ENCODE measurements around the gene SH3RF3.

DNA sequence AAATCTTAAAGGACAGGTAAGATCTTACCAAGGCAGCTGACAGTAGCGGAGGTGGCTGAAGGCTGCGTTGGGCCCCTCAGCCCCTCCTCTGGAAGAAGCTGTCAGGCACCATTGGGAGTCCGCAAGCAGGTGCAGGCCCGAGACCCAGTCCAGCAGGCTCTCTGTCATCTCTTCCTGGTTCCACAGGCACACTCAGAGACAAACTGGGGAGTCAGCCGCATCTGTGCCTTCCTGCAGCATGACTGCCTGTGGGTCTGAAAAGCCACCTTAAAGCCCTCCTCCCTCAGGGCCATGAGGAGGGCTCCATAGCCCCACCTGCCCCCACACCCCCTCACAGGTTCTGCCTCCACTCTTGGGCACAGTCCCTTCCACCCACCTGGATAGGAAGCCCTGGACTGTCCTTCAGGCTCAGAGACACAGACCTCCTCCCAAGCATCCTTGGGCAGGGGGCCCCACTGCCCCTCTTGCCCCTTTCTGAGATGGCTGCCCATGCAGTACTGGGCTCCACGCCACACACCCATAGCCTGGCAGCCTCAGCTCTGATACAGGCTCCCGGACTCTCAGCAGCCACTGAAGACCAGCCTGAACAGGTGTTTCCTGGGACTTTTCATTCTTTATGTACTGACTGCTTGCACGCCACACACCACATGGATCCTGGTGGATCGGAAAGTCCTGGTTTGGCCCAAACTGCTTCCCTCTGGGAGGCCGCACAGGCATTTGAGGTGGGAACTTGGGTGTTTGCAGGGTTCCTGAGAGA, 245.0 kb downstream of the SH3RF3 start:
- TF ChIP-seq, protein P1, sequence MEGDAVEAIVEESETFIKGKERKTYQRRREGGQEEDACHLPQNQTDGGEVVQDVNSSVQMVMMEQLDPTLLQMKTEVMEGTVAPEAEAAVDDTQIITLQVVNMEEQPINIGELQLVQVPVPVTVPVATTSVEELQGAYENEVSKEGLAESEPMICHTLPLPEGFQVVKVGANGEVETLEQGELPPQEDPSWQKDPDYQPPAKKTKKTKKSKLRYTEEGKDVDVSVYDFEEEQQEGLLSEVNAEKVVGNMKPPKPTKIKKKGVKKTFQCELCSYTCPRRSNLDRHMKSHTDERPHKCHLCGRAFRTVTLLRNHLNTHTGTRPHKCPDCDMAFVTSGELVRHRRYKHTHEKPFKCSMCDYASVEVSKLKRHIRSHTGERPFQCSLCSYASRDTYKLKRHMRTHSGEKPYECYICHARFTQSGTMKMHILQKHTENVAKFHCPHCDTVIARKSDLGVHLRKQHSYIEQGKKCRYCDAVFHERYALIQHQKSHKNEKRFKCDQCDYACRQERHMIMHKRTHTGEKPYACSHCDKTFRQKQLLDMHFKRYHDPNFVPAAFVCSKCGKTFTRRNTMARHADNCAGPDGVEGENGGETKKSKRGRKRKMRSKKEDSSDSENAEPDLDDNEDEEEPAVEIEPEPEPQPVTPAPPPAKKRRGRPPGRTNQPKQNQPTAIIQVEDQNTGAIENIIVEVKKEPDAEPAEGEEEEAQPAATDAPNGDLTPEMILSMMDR (IDR thresholded peaks at IDR 0.05 in 2 of 3, conservative IDR thresholded peaks at IDR 0.05 in 1 of 3; ENCODE audit: borderline replicate concordance in 1 of 3, insufficient read depth in 1 of 3, low read depth in 2 of 3, low read length in 2 of 3) = no peak
- no peak for TF ChIP-seq TCF7L2 (IDR thresholded peaks at IDR 0.05; ENCODE audit: borderline replicate concordance, extremely low read depth, insufficient read depth, insufficient read length)
- no peak for TF ChIP-seq SIN3A (IDR thresholded peaks at IDR 0.05; ENCODE audit: low read depth)
- no peak for TF ChIP-seq POLR2AphosphoS5 (IDR thresholded peaks at IDR 0.05; ENCODE audit: low read depth, low read length)
- TF ChIP-seq POLR2A (IDR thresholded peaks at IDR 0.05; ENCODE audit: borderline replicate concordance, extremely low read depth, insufficient read depth, insufficient read length) = no peak
- no peak for TF ChIP-seq EZH2 (IDR thresholded peaks at IDR 0.05)
- TF ChIP-seq, protein P2, sequence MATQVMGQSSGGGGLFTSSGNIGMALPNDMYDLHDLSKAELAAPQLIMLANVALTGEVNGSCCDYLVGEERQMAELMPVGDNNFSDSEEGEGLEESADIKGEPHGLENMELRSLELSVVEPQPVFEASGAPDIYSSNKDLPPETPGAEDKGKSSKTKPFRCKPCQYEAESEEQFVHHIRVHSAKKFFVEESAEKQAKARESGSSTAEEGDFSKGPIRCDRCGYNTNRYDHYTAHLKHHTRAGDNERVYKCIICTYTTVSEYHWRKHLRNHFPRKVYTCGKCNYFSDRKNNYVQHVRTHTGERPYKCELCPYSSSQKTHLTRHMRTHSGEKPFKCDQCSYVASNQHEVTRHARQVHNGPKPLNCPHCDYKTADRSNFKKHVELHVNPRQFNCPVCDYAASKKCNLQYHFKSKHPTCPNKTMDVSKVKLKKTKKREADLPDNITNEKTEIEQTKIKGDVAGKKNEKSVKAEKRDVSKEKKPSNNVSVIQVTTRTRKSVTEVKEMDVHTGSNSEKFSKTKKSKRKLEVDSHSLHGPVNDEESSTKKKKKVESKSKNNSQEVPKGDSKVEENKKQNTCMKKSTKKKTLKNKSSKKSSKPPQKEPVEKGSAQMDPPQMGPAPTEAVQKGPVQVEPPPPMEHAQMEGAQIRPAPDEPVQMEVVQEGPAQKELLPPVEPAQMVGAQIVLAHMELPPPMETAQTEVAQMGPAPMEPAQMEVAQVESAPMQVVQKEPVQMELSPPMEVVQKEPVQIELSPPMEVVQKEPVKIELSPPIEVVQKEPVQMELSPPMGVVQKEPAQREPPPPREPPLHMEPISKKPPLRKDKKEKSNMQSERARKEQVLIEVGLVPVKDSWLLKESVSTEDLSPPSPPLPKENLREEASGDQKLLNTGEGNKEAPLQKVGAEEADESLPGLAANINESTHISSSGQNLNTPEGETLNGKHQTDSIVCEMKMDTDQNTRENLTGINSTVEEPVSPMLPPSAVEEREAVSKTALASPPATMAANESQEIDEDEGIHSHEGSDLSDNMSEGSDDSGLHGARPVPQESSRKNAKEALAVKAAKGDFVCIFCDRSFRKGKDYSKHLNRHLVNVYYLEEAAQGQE (IDR thresholded peaks at IDR 0.05; ENCODE audit: low read depth) = no peak
- TF ChIP-seq, protein P3, sequence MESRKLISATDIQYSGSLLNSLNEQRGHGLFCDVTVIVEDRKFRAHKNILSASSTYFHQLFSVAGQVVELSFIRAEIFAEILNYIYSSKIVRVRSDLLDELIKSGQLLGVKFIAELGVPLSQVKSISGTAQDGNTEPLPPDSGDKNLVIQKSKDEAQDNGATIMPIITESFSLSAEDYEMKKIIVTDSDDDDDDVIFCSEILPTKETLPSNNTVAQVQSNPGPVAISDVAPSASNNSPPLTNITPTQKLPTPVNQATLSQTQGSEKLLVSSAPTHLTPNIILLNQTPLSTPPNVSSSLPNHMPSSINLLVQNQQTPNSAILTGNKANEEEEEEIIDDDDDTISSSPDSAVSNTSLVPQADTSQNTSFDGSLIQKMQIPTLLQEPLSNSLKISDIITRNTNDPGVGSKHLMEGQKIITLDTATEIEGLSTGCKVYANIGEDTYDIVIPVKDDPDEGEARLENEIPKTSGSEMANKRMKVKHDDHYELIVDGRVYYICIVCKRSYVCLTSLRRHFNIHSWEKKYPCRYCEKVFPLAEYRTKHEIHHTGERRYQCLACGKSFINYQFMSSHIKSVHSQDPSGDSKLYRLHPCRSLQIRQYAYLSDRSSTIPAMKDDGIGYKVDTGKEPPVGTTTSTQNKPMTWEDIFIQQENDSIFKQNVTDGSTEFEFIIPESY (IDR thresholded peaks at IDR 0.05; ENCODE audit: extremely low read depth, insufficient replicate concordance, low read length) = no peak
- no peak for TF ChIP-seq CBX3 (IDR thresholded peaks at IDR 0.05; ENCODE audit: low read depth)
- TF ChIP-seq, protein P4, sequence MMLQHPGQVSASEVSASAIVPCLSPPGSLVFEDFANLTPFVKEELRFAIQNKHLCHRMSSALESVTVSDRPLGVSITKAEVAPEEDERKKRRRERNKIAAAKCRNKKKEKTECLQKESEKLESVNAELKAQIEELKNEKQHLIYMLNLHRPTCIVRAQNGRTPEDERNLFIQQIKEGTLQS (IDR thresholded peaks at IDR 0.05) = no peak

All from HCT116 (cell line).